Fibroblast of skin of right quadriceps (primary cell): ENCODE measurements around the gene FAM222A.
"Not testable (repeated sequence)": the region's sequence is repeated elsewhere in the genome, so short reads cannot be mapped to it uniquely, and the experiment has no call there.

Experiments
- DNase-seq: peaks from one replicate; pipeline ENCODE4 v3.0.0-alpha.2; 2013

FAM222A gene

DNA sequence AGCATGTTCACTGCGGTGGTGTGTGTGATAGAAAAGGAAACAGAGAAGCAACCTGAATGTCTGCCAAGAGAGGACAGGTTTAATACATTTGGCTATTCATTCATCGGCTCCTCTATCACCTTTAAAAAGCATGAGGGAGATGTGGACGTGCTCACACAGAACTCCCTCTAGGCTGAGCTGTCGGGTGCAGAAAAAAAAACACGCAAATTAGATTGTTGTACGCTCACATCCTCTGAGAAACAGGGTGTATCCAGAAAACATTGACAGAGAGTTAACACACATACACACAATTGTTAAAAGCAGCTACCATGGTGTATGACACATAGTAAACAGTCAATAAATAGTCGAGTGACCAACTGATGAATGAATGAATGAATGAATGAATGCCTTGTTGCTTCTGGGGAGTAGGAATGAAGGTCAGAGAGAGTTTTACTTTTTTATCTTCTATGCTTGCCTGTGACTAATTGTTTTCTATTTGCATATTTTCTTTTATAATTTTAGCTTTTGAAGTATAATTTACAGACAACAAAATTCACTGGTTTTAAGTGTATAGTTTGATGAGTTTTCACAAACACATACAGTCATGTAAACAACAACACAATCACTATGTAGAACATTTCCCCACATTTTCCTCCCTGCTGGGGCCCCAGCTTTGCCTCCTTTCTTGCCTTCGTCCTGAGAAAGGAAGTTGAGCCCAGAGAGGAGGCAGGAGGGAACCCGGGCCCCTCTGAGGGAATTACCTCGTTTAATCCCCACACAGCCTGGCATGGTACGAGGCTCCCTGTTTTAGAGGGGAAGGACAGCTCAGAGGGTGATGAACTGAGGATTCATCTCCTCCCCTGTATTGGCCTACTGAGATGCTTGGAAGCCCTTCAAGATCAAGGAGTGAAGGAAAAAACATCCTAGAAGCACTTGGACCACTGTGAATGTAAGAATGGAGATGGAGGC lies 19.7 kb upstream of the FAM222A start:
- no peak for DNase-seq

DNA sequence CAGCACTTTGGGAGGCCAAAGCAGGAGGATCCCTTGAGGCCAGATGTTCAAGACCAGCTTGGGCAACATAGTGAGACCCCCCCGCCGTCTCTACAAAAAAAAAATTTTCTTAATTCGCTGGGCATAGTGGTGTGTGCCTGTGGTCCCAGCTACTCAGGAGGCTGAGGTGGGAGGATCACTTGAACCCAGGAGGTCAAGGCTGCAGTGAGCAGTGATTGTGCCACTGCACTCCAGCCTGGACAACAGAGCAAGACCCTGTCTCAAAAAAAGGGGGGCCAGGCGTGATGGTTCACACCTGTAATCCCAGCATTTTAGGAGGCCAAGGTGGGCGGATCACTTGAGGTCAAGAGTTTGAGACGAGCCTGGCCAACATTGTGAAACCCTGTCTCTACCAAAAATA lies 19.0 kb upstream of the FAM222A start:
- DNase-seq = not testable (repeated sequence)

DNA sequence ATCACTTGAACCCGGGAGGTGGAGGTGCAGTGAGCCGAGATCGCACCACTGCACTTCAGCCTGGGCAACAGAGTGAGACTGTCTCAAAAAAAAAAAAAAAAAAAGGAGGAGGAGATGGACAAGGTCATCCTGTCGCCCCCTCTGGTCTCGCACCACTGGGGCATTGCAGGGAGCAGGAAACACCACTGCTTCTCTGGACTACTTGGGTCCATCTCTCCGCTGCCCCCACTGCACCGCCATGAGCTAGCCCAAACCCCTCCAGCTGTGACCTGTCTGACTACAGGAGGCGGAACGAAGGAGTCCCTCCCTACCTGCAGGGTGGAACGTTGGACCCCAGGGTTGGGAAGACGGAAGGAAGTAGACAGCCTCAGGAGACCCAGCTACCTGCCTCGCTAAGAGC lies 18.2 kb upstream of the FAM222A start:
- no peak for DNase-seq

- DNase-seq = no peak
Measured at GRCh38 chr12:109695961-109696461, 17.6 kb upstream of the FAM222A start.

GRCh38 chr12:109696485-109697269 lies 16.9 kb upstream of the FAM222A start:
- peak; percentile 9 for DNase-seq

- no peak for DNase-seq
Measured at GRCh38 chr12:109697270-109697553, 16.4 kb upstream of the FAM222A start.

DNA sequence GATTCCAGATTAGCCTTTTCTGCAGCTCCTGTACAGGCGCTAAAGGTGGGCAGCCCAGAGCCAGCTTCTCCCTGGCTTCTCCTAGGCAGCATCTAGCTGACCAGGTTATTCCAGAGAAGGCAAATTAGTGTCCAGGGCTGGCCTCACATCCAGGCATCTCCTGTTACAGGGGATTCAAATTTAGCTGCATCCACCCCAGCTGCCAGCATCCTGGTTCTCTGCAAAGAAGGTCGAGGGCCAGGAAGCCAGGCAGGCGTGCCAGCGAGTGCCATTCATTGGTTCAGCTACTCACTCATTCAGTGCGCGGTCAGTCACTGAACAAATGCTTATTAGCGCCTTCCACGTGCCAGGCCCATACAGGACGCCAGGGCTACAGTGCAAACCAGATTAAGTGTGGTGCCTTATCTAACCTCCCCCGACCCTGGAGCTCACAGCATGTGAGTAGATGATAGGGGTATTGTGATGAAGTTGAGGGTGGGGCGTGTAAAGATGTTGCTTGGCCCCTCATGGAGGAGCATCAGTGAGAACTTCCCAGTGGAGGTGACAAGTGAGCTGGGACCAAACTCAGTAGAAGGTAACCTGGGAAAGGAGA lies 15.7 kb upstream of the FAM222A start:
- DNase-seq = no peak

DNA sequence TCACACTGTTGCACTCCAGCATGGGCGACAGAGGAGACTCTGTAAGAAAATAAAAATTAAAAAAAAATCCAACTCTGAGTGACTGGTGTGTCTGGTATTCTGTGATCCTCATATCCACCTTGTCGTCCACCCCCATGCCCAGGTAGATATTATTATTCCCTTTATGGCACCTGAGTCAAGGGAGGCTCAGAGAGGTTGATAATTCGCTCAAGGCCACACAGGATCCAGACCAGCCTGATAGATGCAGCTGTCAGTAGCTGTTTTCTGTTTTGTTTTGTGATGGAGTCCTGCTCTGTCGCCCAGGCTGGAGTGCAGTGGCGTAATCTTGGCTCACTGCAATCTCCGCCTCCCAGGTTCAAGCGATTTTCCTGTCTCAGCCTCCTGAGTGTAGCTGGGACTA lies 14.8 kb upstream of the FAM222A start:
- DNase-seq = no peak

- no peak for DNase-seq
Measured at GRCh38 chr12:109701064-109701463, 12.6 kb upstream of the FAM222A start.

GRCh38 chr12:109702111-109702841 lies 11.3 kb upstream of the FAM222A start:
- no peak for DNase-seq

GRCh38 chr12:109703684-109704083 lies 9.9 kb upstream of the FAM222A start:
- no peak for DNase-seq

DNA sequence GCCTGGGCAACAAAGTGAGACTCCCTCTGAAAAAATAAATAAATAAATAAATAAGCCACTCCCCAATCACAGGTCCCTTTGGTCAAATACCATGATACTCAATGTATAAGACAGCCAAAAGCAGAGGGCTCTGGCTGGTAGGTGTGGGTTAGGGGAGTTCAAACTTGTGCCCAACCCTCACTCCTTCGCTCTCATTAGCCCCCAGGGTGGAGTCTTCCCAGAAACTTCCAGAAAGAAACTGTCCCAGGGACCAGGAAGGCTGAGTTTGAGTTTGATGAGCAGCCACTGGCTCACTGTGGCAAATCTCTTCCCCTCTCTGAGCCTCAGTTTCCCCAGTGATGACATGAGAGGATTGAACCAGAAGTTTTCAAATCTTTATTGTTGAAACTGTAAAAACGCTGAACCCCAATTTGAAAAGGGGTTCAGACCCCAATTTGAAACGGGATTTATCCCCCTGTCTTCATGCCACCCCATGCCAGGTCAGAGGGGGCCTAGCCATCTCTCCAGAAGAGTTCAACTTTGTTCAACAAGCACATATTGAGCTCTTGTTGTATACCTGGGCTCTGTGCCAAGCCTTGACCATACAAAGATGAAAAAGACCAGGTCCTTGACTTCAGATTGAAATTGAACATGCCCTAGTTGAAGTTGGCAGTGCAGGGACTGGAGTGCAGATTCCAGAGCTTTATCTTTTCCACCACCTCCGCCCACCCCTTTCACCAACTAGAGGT lies 9.1 kb upstream of the FAM222A start:
- no peak for DNase-seq

- DNase-seq = no peak
Measured at GRCh38 chr12:109705291-109705690, 8.3 kb upstream of the FAM222A start.

- DNase-seq = no peak
Measured at GRCh38 chr12:109706398-109706746, 7.3 kb upstream of the FAM222A start.

DNA sequence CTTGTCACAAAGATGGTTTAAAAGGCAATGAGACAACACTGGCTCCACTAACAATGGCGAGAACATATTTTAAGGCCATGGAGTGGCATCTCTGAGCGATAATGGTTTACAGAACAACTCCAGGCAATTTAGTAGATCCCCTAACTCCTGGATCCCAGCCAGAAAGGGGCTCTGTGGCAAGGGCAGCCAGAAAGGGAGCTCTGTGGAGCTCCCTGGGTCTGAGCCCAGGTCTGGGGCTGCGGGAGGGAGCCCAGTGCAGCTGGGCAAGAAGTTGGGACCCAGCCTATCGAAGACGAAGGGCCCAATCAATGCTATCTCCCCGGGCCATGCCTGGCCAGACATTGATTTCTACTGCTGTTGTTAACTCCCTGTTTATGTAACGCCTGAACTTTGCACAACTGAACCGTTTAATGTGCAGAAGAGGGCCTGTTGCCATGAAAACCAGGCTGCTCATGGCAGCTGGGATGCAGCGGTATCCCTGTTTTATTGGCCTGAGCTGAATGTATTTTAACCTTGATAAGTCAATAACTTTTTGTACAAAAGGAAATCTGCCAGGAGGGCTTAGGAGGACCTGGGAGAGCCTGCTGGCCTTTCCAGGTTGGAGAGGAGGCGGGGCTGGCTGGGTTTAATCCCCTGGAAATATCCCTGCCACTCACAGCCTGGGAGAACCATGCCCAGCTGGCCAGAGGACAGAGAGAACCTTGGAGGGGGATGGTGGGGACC lies 6.7 kb upstream of the FAM222A start:
- no peak for DNase-seq

- DNase-seq = no peak
Measured at GRCh38 chr12:109707470-109707821, 6.2 kb upstream of the FAM222A start.

DNA sequence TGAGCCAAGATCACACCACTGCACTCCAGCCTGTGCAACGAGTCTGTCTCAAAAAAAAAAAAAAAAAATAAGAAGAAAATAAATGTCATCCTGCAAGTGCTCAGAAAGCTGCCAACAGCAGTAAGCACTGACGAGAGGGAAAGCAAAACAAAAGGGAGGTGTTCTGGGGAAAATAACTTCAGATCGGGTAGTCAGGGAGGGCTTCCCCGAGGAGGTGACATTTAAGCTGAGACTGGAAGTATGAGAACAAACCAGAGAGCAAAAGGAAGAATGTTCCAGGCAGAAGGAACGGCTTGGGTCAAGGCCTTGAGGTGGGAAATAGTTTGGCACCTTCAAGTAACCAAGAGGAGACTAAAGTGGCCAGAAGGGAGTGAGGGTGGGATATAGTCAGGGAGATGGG lies 4.7 kb upstream of the FAM222A start:
- DNase-seq = no peak

DNA sequence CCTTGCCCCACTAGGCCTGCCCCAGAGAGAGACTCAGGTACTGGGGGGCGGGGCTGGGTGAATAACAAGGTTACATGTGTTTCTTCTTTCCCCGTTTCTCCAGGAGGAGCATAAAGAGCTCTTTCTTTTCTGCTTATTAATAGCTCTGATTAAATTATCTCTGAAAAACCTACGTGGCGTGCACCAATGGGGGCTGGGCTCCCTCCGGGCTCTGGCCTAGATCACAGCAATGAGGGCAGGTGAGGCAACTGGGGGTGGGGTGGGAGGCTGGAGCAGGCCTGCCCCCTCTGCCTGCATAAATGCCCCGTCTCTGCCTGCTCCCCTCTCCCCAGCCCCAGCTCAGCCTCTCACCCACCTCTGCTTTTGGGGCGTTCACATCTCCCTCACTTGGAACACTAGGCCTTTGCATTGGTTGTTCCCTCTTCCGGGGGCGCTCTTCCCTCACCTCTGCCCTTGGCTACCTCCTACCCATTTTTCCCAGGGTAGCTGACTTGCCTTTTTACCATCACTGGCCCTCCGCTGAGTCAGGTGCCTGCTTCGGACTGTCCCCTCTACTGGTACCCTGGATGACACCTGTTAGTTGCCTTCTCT lies 4.1 kb upstream of the FAM222A start:
- no peak for DNase-seq

- DNase-seq = no peak
Measured at GRCh38 chr12:109710205-109710746, 3.3 kb upstream of the FAM222A start.

DNA sequence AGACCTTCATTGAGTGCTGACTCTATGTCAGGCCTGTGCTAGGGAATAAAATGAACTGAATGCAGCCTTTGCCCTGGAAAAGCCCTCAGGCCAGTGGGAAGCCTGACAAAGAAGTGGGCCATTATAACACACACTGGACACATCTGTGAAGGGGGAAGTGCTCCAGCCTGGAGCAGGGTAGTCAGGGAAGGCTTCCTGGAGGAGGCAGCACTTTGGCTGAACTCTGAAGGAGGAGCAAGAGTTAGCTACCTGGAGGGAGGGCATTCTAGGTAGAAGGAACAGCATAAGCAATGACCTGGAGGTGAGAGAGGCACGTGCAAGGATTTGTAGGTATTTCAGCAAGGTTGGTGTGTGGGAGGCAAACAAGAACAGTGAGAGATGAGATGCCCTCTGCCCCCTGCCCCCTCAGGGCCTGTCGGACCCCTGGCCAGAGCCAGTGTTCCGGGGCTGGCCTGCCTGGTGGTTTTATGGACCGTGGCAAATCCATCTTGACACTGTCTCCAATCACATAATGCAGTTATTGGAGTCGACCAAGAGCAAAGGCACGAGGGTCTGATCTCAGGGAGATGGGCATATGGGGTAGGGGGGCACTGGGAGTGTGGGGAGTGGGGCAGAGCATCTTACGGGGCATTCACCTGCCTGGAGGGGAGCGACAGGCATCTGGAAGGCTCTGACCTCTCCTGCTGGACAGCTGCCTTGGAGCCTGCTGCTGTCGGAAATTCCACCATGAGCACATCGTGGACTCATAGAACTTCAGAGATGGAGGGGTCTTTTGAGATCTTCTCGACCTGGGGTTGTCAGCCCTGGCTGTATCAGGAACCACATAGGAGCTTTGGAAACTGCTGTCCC lies 2.7 kb upstream of the FAM222A start:
- no peak for DNase-seq
